Left cardiac atrium (tissue), 4 donors: ENCODE results near the gene GNB4. TPM values are rescaled to one million over a fixed set of nuclear protein-coding genes. Genes with fewer than 3 reads are reported as not detected.

ENCODE experiments used
- ATAC-seq, 2 donors: fragments of 200-7000 bp; cut with Tn5 transposase; one replicate each; pipeline ENCODE4 v1.9.1; 2020; ENCODE audit warnings: mild to moderate bottlenecking in 2 of 2, moderate library complexity in 2 of 2
- DNase-seq: peaks from one replicate; pipeline ENCODE4 v3.0.0-alpha.2; 2020
- intact Hi-C, 2 donors: fragments of 100-400 bp; cut with DNase I; formaldehyde crosslinking; loops; one replicate each; pipeline versions ENCODE4 v1.14.1 to v1.15.1; 2022 to 2023
- long read RNA-seq: library from polyadenylated mRNA; unstranded; transcript quantifications from one replicate; pipeline ENCODE4 v2.0.0, GENCODE V29; 2021
- total RNA-seq, 2 donors: library from RNA; stranded (reverse); fragmentation: NEBNext Ultra II Directional; extraction: Animal tissue kit (Norgen Biotek cat#: 25700); gene quantifications; one replicate each; pipeline ENCODE4 v1.2.1, GENCODE V29; 2021
- donor health status: DM: no; HTN: yes; CAD: no.
- donor health status: DM: no; HTN: yes; CAD: no; lungs with severe emphysema.
- donor health status: DM: yes; HTN: yes; CAD: no.
- donor health status: Dilated cardiomyopathy.

The GNB4 gene
- 10 to 100 TPM; 17.0 to 41.2 TPM for total RNA-seq
- long read RNA-seq, full-length matches to known transcripts: 27 of 40 reads
- long read RNA-seq, partial matches to known transcripts: 2 of 40 reads
- long read RNA-seq, other reads (novel, unspliced or antisense): 11 of 40 reads

DNA sequence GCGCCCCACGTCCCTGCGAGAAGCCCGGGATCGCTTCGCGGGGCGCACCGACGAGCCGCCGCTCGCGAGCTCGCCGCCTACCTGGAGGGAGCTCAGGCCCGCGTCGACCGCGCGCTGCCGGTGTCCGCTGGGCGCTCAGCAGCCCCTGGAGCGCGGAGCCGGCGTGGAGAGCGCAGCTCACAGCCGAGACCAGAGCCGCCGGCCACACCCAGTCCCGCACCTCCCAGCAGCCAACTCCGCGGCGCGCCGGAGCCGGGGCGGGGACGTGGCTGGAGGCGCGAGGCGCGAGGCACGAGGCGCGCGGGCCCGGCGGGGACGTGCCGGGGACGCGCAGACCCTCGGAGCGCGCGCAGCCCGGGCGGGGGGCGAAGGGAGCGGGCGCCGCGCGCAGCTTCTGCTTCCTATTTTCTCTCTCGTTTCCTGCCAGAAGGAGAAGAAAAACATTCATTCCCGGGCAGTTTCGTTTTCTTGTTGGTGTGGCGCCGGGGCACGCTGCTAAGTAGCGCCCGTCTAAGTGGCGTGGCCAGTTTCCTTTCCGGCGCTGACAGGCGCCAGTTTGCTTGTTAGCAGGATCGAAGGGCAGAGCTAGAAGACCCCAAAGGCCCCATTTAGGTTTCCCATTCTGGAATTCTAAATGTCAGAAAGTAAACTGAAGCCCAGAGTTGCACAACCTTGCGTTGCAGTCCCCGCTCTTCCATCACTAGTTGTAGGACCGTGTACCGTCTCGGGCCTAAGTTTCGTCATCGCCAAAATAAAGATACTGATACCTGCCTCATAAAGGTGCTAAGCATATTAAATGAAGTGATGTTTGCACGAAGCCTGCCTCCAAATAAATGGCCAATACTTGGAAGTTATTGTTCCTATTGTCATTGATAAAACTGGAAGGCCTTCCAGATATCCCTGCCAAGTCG is at the start of gene GNB4:
GNB4 (minus strand) TSS at position 206 of the 911 bp plus-strand sequence. CDS start 25,270 bp downstream, outside the sequence.
- intact Hi-C loops: no loop called here
- peak; percentile 88 for DNase-seq
- ATAC-seq: peak; percentile 95 to 97

- intact Hi-C loops: no loop called here
- no peak for DNase-seq
- ATAC-seq: no peak
Measured at GRCh38 chr3:179495483-179495882, 44.2 kb upstream of the GNB4 start.

GRCh38 chr3:179493260-179493659 is 42.0 kb upstream of the GNB4 start:
- intact Hi-C loops: no loop called here
- DNase-seq (no peak), ATAC-seq (no peak)

DNA sequence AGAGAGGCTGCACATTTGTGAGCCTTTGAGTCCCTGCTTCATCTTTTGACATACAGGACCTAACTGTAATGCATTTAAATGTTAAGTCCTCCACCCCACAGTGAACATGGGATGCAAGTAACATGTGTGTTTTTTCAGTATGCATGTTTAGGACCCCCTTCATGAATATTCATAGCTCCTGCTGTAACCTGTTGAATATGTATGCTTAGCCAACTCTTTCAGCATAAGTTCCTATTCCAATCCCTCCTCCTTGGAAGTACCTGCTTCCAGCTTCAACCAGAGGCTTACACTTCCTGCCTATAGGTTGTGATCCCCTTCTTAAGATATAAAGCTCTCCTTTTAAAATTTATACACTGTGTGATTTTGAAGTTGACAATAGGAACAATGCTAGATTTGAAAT is 36.9 kb upstream of the GNB4 start:
- intact Hi-C loops: no loop called here
- ATAC-seq (no peak), DNase-seq (no peak)

DNA sequence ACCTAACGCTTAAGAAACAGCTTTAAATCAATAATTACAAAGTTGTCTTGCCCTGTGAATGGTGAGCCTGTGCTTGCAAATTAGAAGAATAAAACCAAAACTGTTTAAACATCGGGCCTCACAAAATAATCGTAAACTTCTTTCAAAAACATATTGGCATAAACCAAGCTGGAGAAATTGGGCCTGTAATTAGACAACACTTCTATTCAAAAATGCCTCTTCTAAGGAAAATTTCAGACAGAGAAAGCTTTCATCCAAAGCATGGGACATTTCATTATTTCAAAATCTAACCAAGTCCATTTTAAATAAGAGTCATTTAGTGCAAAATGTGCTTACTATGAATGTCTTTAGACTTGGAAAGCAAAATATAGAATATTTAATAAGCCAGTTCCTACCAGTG is 35.5 kb upstream of the GNB4 start:
- no peak for ATAC-seq
- intact Hi-C loops: no loop called here

GRCh38 chr3:179482857-179483256 is 31.6 kb upstream of the GNB4 start:
- intact Hi-C loops: no loop called here
- no peak for DNase-seq
- no peak for ATAC-seq

More for the DNA sequence above, 35.5 kb upstream of the GNB4 start:
- DNase-seq: no peak

DNA sequence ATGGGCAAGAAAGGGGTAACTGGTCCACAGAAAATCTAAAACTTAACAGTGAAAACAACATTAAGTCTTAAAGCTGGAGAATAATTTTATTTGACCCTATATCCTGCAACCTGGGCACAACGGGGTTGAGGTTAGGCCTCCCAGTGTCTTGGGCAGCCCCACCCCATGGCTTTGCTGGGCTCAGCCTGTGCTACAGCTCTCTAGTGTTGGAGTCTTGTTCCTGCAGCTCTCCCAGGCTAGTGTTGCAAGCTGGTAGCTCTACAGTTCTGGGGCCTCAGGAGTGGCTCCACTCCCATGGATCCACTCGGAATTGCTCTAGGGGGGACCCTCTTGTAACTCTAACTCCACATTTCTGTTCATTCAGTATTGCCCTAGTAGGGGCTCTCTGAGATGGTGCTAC is 24.9 kb upstream of the GNB4 start:
- no peak for ATAC-seq
- no peak for DNase-seq
- intact Hi-C loops: no loop called here

DNA sequence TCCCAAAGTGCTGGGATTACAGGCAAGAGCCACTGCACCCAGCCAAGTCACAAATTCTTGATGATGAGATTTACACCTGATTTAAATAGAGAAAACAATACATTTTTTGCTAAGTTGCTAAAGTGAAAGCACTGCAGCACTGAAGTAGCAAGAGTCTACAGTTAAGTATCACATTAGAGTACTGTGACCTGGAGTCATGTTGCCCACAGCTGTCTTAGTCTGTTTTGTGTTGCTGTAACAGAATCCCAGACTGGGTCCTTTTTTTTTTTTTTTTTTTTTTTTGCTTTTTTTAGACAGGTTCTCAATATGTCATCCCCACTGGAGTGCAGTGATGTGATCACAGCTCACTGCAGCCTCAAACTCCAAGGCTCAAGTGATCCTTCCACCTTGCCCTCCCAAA is 23.2 kb upstream of the GNB4 start:
- intact Hi-C loops: no loop called here
- ATAC-seq (no peak), DNase-seq (no peak)

DNA sequence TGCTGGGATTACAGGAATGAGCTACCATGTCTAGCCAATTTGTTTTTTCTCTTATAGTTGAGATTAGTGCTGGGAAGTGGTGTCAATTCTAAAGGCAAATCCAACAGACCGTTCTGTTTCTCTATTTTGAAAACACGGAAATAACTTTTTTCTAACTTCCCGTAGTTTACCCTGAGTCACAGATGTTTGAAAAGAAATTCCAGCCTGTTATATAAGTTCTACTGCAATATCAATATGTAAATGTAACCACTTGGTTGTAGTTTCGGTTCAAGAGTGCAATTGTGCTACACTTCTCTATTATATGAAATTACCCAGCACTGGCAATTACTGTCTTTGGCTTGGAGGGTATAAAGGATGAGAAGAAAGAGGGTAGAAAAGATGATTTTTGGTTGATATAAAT is 22.3 kb upstream of the GNB4 start:
- intact Hi-C loops: no loop called here
- DNase-seq (no peak), ATAC-seq (no peak)

DNA sequence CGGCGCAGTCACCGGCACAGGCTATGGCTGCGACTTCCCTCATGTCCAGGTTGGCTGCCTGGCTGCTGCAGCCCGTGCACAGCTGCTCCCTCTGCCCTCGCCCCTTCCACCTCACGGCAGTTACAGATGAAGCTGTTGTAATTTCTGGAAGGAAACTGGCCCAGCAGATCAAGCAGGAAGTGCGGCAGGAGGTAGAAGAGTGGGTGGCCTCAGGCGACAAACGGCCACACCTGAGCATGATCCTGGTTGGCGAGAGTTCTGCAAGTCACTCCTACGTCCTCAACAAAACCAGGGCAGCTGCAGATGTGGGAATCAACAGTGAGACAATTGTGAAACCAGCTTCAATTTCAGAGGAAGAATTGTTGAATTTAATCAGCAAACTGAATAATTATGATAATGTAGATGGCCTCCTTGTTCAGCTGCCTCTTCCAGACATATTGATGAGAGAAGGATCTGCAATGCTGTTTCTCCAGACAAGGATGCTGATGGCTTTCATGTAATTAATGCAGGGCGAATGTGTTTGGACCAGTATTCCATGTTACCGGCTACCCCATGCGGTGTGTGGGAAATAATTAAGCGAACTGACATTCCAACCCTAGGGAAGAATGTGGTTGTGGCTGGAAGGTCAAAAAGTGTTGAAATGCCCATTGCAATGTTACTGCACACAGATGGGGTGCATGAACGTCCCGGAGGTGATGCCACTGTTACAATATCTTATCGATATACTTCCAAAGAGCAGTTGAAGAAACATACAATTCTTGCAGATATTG is 13.2 kb upstream of the GNB4 start:
- no peak for ATAC-seq
- intact Hi-C loops: no loop called here
- DNase-seq: no peak

- DNase-seq: no peak
- intact Hi-C loops: no loop called here
- no peak for ATAC-seq
Measured at GRCh38 chr3:179463319-179463718, 12.0 kb upstream of the GNB4 start.

DNA sequence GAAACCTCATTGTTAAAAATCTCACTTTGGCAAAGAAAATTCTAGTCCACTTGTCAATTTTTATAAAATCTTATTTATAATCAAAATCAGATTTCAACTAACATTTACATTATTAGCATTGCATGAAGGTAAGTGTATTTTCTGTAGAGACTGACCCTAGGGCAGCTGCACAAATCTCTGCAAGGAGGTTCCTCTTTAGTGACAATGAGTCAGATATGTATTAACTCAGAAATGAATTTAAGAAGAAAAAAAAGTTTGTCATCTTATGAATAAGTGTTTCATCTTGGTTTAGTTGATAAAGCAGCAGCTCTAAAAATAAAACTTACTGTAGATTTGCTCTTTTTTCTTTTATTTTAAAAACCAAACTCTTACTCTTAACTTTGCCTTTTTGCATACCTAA is 9.0 kb upstream of the GNB4 start:
- intact Hi-C loops: no loop called here

DNA sequence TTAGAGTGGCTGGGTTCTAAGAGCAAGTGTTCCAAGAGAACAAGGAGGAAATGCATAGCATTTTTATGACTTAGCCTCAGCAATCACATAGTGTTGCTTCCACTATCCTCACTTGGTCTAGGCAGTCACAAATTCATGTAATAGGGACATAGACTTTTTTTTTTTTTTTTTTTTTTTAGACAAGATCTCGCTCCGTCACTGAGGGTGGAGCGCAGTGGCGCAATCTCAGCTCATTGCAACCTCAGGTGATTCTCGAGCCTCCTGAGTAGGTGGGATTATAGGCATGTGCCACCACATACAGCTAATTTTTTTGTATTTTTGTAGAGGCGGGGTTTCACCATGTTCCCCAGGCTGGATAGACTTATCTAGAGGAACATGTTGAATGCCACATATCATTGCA is 4.7 kb upstream of the GNB4 start:
- intact Hi-C loops: no loop called here
- no peak for ATAC-seq
- DNase-seq: no peak

More for the DNA sequence above, 9.0 kb upstream of the GNB4 start:
- ATAC-seq: no peak
- no peak for DNase-seq

DNA sequence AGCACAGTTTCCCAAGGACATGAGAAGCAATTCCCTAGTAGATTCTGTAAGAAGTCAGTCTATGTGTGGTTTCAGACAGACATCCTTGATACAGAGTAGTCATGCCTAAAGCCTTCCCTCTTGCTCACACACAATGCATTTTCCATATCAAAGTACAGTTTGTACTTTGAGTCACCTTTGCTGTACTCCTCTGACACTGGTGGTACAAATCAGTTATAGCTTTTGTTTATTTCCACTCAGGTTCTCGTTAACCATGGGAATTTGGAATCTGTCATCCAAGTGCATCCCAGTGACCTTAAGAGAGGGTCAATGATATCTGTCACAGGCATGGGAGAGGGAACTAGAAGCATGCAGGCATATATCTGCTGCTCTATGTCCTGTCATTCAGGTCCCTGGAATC is 3.6 kb upstream of the GNB4 start:
- no peak for DNase-seq
- ATAC-seq: no peak
- intact Hi-C loops: no loop called here

- intact Hi-C loops: no loop called here
- no peak for ATAC-seq
- no peak for DNase-seq
Measured at GRCh38 chr3:179453967-179454366, 2.7 kb upstream of the GNB4 start.

DNA sequence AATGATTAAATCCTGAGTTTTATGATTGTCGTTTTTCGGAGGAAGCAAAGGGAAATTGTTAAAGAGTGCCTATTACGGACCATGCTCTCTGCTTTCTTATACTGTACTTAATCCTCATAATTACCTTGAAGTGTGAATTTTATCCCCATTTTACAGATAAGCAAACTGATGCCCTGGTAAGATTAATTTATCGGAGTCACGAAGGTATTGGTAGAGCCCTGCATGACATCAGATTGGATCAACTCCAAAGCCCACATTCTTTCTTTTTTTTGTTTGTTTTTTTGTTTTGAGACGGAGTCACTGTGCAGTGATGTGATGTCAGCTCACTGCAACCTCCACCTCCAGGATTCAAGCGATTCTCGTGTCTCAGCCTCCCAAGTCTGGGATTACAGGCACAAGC is 1.6 kb upstream of the GNB4 start:
- ATAC-seq (no peak), DNase-seq (no peak)
- intact Hi-C loops: no loop called here

DNA sequence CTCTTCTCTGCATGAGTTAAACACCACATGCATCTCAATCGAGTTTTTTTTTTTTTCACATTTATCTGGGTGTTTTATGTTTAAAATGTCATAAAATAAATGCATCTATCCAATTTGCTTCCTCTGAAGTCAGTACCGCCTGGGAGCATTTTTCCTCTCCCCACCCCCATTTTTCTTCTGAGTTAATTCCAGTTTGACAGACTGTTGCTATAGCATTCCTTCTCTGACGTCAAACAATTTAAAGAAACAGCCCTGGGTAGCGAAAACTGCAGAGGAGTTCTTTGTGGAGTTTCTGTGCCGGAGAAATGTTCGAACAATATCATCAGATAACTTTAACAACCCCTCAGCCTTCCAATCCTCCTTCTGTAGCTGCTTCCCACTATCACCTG is 900 bp upstream of the GNB4 start:
- intact Hi-C loops: no loop called here
- DNase-seq: no peak

GRCh38 chr3:179450901-179451264 is 387 bp downstream of the GNB4 start:
- ATAC-seq (peak; percentile 79 to 89), DNase-seq (peak; percentile 60)
- intact Hi-C loops: no loop called here

More for the DNA sequence above, 900 bp upstream of the GNB4 start:
- ATAC-seq: no peak

DNA sequence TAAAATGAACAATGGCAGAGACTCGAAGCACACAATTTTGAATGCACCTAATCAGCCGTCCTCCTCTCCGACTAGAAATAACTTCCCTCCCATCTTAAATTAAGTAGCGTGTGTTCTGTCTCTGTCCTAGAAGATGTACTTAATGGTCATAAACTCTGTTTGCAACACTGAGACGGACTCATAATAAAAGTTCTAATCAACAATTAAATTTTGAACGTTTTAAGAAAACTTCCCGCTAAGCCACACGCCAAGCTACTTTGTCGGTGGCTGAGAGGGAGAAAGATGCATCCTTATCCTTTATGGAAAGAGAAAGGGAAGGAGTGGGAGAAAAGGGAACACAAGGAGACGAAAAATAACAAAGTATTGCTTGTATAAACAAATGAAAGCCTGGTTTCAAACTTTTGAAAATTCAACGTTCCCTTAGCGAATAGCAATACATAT is 989 bp downstream of the GNB4 start:
- no peak for ATAC-seq
- intact Hi-C loops: no loop called here

GRCh38 chr3:179449636-179450035 is 1.6 kb downstream of the GNB4 start:
- ATAC-seq: no peak
- intact Hi-C loops: no loop called here
- DNase-seq: no peak

More for the DNA sequence above, 989 bp downstream of the GNB4 start:
- DNase-seq: no peak
